GM23338 (cell line): ENCODE measurements around the gene CDKAL1. TPM values are rescaled to one million over a fixed set of nuclear protein-coding genes. Genes with fewer than 3 reads are reported as not detected.

ENCODE experiments used
- ATAC-seq: fragments of 200-7000 bp; cut with Tn5 transposase; 3 replicates; pipeline ENCODE4 v1.9.1; 2020
- DNase-seq: peaks from one replicate; pipeline ENCODE4 v3.0.0-alpha.2; 2015; ENCODE audit warnings: low spot score
- H2AFZ ChIP-seq: fragments of 200-600 bp; sonication (generic); 2 replicates; pipeline ENCODE4 v1.8.0; 2016; ENCODE audit warnings: antibody characterized with exemption, mild to moderate bottlenecking, moderate library complexity
- H3F3A ChIP-seq: fragments of 200-600 bp; sonication (generic); replicated peaks from 2 replicates; pipeline ENCODE4 v1.8.0; 2017; ENCODE audit warnings: antibody characterized with exemption, mixed run types, low read depth
- H3K27ac ChIP-seq: fragments of 200-600 bp; sonication (generic); 2 replicates; pipeline ENCODE4 v1.6.1; 2016; ENCODE audit warnings: low read depth
- H3K27me3 ChIP-seq: fragments of 200-600 bp; sonication (generic); 2 replicates; pipeline ENCODE4 v1.8.0; 2016; ENCODE audit warnings: mild to moderate bottlenecking, mixed run types, moderate library complexity; ENCODE audit not compliant: insufficient read depth
- H3K36me3 ChIP-seq: fragments of 200-600 bp; sonication (generic); 2 replicates; pipeline ENCODE4 v1.8.0; 2016; ENCODE audit warnings: mild to moderate bottlenecking; ENCODE audit not compliant: insufficient read depth
- H3K4me1 ChIP-seq: fragments of 200-600 bp; sonication (generic); 2 replicates; pipeline ENCODE4 v1.8.0; 2016; ENCODE audit warnings: mild to moderate bottlenecking, moderate library complexity; ENCODE audit not compliant: insufficient read depth
- H3K4me2 ChIP-seq: fragments of 200-600 bp; sonication (generic); 2 replicates; pipeline ENCODE4 v1.7.1; 2017; ENCODE audit warnings: mixed run types
- H3K4me3 ChIP-seq: fragments of 200-600 bp; sonication (generic); 2 replicates; pipeline ENCODE4 v1.6.1; 2016; ENCODE audit warnings: mixed run types
- H3K79me2 ChIP-seq: fragments of 200-600 bp; sonication (generic); replicated peaks from 2 replicates; pipeline ENCODE4 v1.8.0; 2017; ENCODE audit warnings: mild to moderate bottlenecking; ENCODE audit not compliant: insufficient read depth
- H3K9me2 ChIP-seq: fragments of 200-600 bp; sonication (generic); 2 replicates; pipeline ENCODE4 v1.8.0; 2017; ENCODE audit not compliant: insufficient read depth
- H4K20me1 ChIP-seq: fragments of 200-600 bp; sonication (generic); replicated peaks from 2 replicates; pipeline ENCODE4 v1.8.0; 2017; ENCODE audit warnings: mild to moderate bottlenecking; ENCODE audit not compliant: insufficient read depth
- H3K27ac Mint-ChIP-seq: 2 replicates; pipeline ENCODE4 v1.8.0; 2020; ENCODE audit warnings: inconsistent platforms, mild to moderate bottlenecking, moderate library complexity, mixed read lengths
- H3K27me3 Mint-ChIP-seq: 3 replicates; pipeline ENCODE4 v1.8.0; 2022; ENCODE audit warnings: low read depth, mild to moderate bottlenecking, moderate library complexity, mixed read lengths, inconsistent platforms; ENCODE audit not compliant: insufficient read depth, poor library complexity
- H3K36me3 Mint-ChIP-seq: 3 replicates; pipeline ENCODE4 v1.8.0; 2021; ENCODE audit warnings: low read depth, mild to moderate bottlenecking, inconsistent platforms, moderate library complexity, mixed read lengths
- H3K4me1 Mint-ChIP-seq: 3 replicates; pipeline ENCODE4 v1.8.0; 2020; ENCODE audit warnings: mild to moderate bottlenecking, inconsistent platforms, mixed read lengths
- H3K4me3 Mint-ChIP-seq: 3 replicates; pipeline ENCODE4 v1.8.0; 2021; ENCODE audit warnings: moderate library complexity, mild to moderate bottlenecking, inconsistent platforms, mixed read lengths
- H3K9me3 Mint-ChIP-seq: 3 replicates; pipeline ENCODE4 v1.8.0; 2020; ENCODE audit warnings: moderate library complexity, mild to moderate bottlenecking, inconsistent platforms, mixed read lengths
- CREB1 ChIP-seq: fragments of 250-450 bp; sonication (Bioruptor Pico); IDR thresholded peaks from 2 replicates; pipeline ENCODE4 v1.5.0; 2020; ENCODE audit warnings: low read depth, mild to moderate bottlenecking, moderate library complexity
- EZH2 ChIP-seq: fragments of 200-600 bp; sonication (generic); IDR thresholded peaks from one replicate; pipeline ENCODE4 v1.8.0; 2017; ENCODE audit warnings: antibody characterized with exemption, mild to moderate bottlenecking, low read depth; ENCODE audit not compliant: unreplicated experiment
- EZH2phosphoT487 ChIP-seq: fragments of 200-600 bp; sonication (generic); IDR thresholded peaks from one replicate; pipeline ENCODE4 v1.8.1; 2018; ENCODE audit warnings: antibody characterized with exemption; ENCODE audit not compliant: unreplicated experiment
- JUNB ChIP-seq: IDR thresholded peaks from one replicate; pipeline ENCODE4 v1.6.1; 2016; ENCODE audit warnings: antibody characterized with exemption; ENCODE audit not compliant: unreplicated experiment
- NANOG ChIP-seq: IDR thresholded peaks from 2 replicates; pipeline ENCODE4 v1.6.1; 2016; ENCODE audit warnings: antibody characterized with exemption, borderline replicate concordance
- POLR2AphosphoS5 ChIP-seq: IDR thresholded peaks from 2 replicates; pipeline ENCODE4 v1.6.1; 2016; ENCODE audit warnings: antibody characterized with exemption, low read depth
- STAT1 ChIP-seq: IDR thresholded peaks from one replicate; pipeline ENCODE4 v1.6.1; 2016; ENCODE audit warnings: antibody characterized with exemption; ENCODE audit not compliant: unreplicated experiment
- ZNF114 ChIP-seq: fragments of 250-450 bp; sonication (Bioruptor Pico); IDR thresholded peaks from 2 replicates; pipeline ENCODE4 v1.5.0; 2020; ENCODE audit warnings: mild to moderate bottlenecking, moderate library complexity
- ZNF331 ChIP-seq: fragments of 250-450 bp; sonication (Bioruptor Pico); IDR thresholded peaks from 2 replicates; pipeline ENCODE4 v1.5.0; 2020; ENCODE audit warnings: low read depth, mild to moderate bottlenecking, moderate library complexity
- polyA plus RNA-seq: library from polyadenylated mRNA; unstranded; fragments of >200 nt; fragmentation: Nextera tagmentation; extraction: Ambion mirVana; gene quantifications from 2 replicates; pipeline ENCODE4 v1.2.1, GENCODE V29; 2016
- total RNA-seq: library from RNA; depleted of rRNA; stranded (reverse); fragments of >200 nt; shearing (Covaris generic); gene quantifications from 2 replicates; pipeline ENCODE4 v1.2.3, GENCODE V29; 2014
- TF ChIP-seq, protein P1 (sequence below), 2 experiments: fragments of 200-600 bp in 1 of 2; sonication (generic) in 1 of 2; conservative IDR thresholded peaks; 2 replicates each; pipeline versions ENCODE4 v1.5.1 to v1.6.1; 2016 to 2017; ENCODE audit warnings: antibody characterized with exemption in 2 of 2, low read depth in 2 of 2, mild to moderate bottlenecking in 2 of 2, moderate library complexity in 1 of 2
- TF ChIP-seq, protein P2 (sequence below): fragments of 250-450 bp; sonication (Bioruptor Pico); IDR thresholded peaks from 2 replicates; pipeline ENCODE4 v1.5.0; 2020; ENCODE audit warnings: mild to moderate bottlenecking, moderate library complexity
- TF ChIP-seq, protein P3 (sequence below): IDR thresholded peaks from 2 replicates; pipeline ENCODE4 v1.6.1; 2016; ENCODE audit warnings: antibody characterized with exemption
- TF ChIP-seq, protein P4 (sequence below): IDR thresholded peaks from one replicate; pipeline ENCODE4 v1.6.1; 2018; ENCODE audit warnings: antibody characterized with exemption; ENCODE audit not compliant: unreplicated experiment

Gene CDKAL1
- total and polyA plus RNA-seq, 2 experiments from 2014 or later = 17.8 to 35.0 TPM

DNA sequence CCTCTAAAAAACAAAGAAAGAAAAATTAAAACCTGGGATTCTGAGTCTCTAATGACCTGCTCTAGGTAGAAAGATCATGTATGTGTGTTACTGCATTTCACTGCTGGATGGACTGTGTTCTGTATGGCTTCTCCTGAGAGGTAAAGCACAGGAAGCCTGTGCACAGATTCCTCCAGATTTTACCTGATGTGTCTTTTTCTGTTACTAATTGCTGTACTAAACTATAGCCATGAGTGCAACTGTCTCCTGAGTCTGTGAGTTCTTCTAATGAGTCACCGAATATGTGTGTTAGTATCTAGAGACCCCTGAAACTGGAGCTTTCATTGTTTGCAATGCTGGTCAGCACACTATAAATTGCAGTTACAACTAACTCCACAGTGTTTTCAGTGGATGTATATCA is 270.8 kb downstream of the CDKAL1 start:
- H3K36me3 Mint-ChIP-seq = peaks cover 17% of the 10 kb centered on the region
- no peak overlapping the region for H3K4me3 Mint-ChIP-seq
- Histone ChIP-seq H3K9me2 (no peaks in the 10 kb centered on the region), H3K79me2 (no peaks in the 10 kb centered on the region), H3K36me3 (peaks cover 4% of the 10 kb centered on the region; the same call in 1 of the 2 replicates), H3K4me3 (no peak overlapping the region), H3K4me2 (no peak overlapping the region), H3F3A (no peaks in the 10 kb centered on the region), H3K4me1 (peaks cover 3% of the 10 kb centered on the region; the same call in 1 of the 2 replicates), H4K20me1 (no peaks in the 10 kb centered on the region), H3K27me3 (no peaks in the 10 kb centered on the region), H3K27ac (0 out of 2 replicates have a peak overlapping the region, but pooled peaks have one; percentile 13), H2AFZ (no peak overlapping the region)
- peak overlapping the region; percentile 35; the same call in 1 of the 2 replicates for H3K27ac Mint-ChIP-seq
- ATAC-seq (no peak), DNase-seq (no peak)
- peaks cover 2% of the 10 kb centered on the region for H3K27me3 Mint-ChIP-seq
- H3K9me3 Mint-ChIP-seq = peaks cover 10% of the 10 kb centered on the region; the same call in 2 of the 3 replicates
- TF ChIP-seq CREB1 (CRISPR knock-in tag) (no peak), STAT1 (no peak), EZH2phosphoT487 (no peak), EZH2 (no peak), JUNB (no peak), NANOG (no peak), ZNF114 (CRISPR knock-in tag) (no peak), ZNF331 (no peak), POLR2AphosphoS5 (no peak)
- TF ChIP-seq, protein P1, sequence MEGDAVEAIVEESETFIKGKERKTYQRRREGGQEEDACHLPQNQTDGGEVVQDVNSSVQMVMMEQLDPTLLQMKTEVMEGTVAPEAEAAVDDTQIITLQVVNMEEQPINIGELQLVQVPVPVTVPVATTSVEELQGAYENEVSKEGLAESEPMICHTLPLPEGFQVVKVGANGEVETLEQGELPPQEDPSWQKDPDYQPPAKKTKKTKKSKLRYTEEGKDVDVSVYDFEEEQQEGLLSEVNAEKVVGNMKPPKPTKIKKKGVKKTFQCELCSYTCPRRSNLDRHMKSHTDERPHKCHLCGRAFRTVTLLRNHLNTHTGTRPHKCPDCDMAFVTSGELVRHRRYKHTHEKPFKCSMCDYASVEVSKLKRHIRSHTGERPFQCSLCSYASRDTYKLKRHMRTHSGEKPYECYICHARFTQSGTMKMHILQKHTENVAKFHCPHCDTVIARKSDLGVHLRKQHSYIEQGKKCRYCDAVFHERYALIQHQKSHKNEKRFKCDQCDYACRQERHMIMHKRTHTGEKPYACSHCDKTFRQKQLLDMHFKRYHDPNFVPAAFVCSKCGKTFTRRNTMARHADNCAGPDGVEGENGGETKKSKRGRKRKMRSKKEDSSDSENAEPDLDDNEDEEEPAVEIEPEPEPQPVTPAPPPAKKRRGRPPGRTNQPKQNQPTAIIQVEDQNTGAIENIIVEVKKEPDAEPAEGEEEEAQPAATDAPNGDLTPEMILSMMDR (conservative IDR thresholded peaks at IDR 0.05; ENCODE audit: low read depth in 2 of 2) = no peak
- TF ChIP-seq, protein P2, sequence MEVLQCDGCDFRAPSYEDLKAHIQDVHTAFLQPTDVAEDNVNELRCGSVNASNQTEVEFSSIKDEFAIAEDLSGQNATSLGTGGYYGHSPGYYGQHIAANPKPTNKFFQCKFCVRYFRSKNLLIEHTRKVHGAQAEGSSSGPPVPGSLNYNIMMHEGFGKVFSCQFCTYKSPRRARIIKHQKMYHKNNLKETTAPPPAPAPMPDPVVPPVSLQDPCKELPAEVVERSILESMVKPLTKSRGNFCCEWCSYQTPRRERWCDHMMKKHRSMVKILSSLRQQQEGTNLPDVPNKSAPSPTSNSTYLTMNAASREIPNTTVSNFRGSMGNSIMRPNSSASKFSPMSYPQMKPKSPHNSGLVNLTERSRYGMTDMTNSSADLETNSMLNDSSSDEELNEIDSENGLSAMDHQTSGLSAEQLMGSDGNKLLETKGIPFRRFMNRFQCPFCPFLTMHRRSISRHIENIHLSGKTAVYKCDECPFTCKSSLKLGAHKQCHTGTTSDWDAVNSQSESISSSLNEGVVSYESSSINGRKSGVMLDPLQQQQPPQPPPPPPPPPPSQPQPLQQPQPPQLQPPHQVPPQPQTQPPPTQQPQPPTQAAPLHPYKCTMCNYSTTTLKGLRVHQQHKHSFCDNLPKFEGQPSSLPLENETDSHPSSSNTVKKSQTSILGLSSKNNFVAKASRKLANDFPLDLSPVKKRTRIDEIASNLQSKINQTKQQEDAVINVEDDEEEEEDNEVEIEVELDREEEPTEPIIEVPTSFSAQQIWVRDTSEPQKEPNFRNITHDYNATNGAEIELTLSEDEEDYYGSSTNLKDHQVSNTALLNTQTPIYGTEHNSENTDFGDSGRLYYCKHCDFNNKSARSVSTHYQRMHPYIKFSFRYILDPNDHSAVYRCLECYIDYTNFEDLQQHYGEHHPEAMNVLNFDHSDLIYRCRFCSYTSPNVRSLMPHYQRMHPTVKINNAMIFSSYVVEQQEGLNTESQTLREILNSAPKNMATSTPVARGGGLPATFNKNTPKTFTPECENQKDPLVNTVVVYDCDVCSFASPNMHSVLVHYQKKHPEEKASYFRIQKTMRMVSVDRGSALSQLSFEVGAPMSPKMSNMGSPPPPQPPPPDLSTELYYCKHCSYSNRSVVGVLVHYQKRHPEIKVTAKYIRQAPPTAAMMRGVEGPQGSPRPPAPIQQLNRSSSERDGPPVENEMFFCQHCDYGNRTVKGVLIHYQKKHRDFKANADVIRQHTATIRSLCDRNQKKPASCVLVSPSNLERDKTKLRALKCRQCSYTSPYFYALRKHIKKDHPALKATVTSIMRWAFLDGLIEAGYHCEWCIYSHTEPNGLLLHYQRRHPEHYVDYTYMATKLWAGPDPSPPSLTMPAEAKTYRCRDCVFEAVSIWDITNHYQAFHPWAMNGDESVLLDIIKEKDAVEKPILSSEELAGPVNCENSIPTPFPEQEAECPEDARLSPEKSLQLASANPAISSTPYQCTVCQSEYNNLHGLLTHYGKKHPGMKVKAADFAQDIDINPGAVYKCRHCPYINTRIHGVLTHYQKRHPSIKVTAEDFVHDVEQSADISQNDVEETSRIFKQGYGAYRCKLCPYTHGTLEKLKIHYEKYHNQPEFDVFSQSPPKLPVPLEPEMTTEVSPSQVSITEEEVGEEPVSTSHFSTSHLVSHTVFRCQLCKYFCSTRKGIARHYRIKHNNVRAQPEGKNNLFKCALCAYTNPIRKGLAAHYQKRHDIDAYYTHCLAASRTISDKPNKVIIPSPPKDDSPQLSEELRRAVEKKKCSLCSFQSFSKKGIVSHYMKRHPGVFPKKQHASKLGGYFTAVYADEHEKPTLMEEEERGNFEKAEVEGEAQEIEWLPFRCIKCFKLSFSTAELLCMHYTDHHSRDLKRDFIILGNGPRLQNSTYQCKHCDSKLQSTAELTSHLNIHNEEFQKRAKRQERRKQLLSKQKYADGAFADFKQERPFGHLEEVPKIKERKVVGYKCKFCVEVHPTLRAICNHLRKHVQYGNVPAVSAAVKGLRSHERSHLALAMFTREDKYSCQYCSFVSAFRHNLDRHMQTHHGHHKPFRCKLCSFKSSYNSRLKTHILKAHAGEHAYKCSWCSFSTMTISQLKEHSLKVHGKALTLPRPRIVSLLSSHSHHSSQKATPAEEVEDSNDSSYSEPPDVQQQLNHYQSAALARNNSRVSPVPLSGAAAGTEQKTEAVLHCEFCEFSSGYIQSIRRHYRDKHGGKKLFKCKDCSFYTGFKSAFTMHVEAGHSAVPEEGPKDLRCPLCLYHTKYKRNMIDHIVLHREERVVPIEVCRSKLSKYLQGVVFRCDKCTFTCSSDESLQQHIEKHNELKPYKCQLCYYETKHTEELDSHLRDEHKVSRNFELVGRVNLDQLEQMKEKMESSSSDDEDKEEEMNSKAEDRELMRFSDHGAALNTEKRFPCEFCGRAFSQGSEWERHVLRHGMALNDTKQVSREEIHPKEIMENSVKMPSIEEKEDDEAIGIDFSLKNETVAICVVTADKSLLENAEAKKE = no peak
- TF ChIP-seq, protein P3, sequence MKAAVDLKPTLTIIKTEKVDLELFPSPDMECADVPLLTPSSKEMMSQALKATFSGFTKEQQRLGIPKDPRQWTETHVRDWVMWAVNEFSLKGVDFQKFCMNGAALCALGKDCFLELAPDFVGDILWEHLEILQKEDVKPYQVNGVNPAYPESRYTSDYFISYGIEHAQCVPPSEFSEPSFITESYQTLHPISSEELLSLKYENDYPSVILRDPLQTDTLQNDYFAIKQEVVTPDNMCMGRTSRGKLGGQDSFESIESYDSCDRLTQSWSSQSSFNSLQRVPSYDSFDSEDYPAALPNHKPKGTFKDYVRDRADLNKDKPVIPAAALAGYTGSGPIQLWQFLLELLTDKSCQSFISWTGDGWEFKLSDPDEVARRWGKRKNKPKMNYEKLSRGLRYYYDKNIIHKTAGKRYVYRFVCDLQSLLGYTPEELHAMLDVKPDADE = no peak
- TF ChIP-seq, protein P4, sequence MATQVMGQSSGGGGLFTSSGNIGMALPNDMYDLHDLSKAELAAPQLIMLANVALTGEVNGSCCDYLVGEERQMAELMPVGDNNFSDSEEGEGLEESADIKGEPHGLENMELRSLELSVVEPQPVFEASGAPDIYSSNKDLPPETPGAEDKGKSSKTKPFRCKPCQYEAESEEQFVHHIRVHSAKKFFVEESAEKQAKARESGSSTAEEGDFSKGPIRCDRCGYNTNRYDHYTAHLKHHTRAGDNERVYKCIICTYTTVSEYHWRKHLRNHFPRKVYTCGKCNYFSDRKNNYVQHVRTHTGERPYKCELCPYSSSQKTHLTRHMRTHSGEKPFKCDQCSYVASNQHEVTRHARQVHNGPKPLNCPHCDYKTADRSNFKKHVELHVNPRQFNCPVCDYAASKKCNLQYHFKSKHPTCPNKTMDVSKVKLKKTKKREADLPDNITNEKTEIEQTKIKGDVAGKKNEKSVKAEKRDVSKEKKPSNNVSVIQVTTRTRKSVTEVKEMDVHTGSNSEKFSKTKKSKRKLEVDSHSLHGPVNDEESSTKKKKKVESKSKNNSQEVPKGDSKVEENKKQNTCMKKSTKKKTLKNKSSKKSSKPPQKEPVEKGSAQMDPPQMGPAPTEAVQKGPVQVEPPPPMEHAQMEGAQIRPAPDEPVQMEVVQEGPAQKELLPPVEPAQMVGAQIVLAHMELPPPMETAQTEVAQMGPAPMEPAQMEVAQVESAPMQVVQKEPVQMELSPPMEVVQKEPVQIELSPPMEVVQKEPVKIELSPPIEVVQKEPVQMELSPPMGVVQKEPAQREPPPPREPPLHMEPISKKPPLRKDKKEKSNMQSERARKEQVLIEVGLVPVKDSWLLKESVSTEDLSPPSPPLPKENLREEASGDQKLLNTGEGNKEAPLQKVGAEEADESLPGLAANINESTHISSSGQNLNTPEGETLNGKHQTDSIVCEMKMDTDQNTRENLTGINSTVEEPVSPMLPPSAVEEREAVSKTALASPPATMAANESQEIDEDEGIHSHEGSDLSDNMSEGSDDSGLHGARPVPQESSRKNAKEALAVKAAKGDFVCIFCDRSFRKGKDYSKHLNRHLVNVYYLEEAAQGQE = no peak
- H3K4me1 Mint-ChIP-seq = peaks cover 9% of the 10 kb centered on the region; the same call in 2 of the 3 replicates
